ENCODE data around the gene FOXO3. TPM values are rescaled to one million over a fixed set of nuclear protein-coding genes. Genes with fewer than 3 reads are reported as not detected.

The FOXO3 gene
- total RNA-seq, 1 donor from 2014 or later, result 20.8 TPM

DNA sequence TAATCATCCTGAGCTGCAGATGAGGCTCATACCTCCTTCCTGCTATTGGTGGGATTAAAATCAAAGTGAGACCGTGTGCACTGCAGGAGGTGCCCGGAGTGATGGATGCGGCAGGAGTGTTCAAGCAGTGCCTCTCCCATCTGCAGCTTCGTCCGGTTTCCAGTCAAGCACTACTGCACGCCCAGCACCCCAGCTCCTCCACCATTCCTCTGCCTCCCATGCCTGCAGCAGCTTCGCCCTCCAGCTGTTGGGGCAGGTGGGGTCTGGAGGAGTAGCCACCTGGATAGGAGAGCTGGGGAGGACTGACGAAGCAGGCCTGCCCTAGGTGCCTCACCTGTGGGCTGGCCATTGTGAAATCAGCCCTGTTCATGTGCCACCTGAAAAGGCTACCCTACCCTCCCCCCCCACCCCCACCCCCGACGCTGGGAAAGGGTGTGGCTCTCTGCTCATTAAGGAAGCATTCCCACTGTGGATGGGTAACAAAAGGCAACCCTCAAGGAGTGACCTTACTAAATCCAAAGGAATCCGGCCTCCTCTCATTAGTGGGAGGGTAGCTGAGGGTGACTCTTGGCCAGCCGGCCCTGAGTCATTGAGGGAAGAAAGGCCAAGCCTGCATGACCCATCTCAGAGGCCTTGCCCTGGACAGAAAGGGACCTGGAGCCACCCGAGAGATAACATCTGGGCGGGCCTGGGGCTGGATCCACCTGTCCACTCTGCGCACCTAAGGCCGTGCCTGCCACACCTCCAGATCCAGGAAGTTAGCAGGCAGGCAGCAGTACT is 171.6 kb downstream of the FOXO3 start:
- DNase-seq (ENCODE audit: extremely low read depth, low read depth, low spot score), result no peak

GRCh38 chr6:108733051-108733450 is 172.3 kb downstream of the FOXO3 start:
- no peak for DNase-seq (ENCODE audit: extremely low read depth, low read depth, low spot score)

DNA sequence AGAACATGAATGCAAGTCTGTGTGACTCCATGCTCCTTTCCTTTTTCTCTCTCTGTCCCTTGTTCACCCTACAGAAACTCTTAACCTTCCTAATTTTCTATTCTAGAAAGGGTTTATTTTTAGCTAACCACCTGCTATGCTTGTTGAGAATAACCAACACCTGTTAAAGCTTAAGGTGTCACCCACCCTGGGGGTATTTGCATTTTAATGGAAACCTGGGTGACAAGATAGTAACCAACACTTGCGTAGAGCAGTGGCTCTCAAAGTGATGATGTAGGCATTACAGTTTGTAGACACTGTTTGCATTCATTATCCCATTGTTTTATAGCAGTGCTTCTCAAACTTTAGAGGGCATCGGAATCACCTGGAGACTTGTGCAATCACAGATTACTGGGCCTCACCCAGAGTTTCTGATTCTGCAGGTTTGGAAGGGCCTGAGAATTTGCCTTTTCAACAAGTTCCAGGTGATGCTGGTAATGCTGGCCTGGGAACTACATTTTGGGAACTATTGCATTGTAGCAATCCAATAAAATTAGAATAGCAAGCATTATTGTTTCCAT is 173.1 kb downstream of the FOXO3 start:
- no peak for DNase-seq (ENCODE audit: extremely low read depth, low read depth, low spot score)
